Stimulated activated CD4-positive, alpha-beta T cell treated with anti-CD3 and anti-CD28 coated beads, Interleukin-1b, Interleukin-23, amount 100 ng/mL, for 48 hours (primary cell): ENCODE data around the gene RGL3.
"Not testable (repeated sequence)": the region's sequence is repeated elsewhere in the genome, so short reads cannot be mapped to it uniquely, and the experiment has no call there.

Experiments used
- DNase-seq: peaks from one replicate; pipeline ENCODE4 v3.0.0-alpha.2; 2020

Gene RGL3

GRCh38 chr19:11448923-11449554, 29.9 kb upstream of the RGL3 start:
- no peak for DNase-seq

- no peak for DNase-seq
Measured at GRCh38 chr19:11448410-11448809, 29.3 kb upstream of the RGL3 start.

DNA sequence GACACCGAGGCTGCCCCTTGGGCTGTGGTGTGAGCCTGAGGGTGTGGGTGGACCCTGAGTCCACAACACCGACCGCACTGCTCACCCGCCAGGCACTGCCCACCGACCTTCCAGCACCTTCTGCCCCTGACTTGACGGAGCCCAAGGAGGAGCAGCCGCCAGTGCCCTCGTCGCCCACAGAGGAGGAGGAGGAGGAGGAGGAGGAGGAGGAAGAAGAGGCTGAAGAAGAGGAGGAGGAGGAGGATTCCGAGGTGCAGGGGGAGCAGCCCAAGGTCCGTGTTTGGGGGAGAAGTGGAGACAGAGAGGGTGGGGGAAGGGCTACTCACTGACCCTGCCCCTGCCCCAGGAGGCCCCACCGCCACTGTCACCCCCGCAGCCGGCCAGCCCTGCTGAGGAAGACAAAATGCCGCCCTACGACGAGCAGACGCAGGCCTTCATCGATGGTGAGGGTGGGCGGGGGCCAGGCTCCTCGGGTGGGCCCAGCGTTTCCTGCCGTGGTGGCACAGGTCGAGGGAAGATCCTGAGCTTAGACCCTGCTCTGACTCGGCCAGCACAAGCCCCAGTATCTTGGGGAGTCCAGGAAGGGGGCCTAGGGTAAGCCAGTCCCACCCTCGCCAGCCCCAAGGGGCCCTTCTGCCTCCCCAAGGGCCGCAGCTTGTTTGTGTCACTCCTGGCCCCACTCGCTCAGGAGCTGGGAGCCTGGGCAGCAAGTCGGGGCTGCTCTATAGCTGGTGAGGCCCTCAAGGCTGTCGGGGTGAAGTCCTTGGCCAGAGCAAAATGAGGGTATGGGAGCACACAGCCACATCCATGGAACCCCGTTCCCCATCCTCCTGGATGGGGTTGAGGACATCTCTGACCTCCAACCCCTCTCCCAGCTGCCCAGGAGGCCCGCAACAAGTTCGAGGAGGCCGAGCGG, 28.5 kb upstream of the RGL3 start:
- DNase-seq: no peak

DNA sequence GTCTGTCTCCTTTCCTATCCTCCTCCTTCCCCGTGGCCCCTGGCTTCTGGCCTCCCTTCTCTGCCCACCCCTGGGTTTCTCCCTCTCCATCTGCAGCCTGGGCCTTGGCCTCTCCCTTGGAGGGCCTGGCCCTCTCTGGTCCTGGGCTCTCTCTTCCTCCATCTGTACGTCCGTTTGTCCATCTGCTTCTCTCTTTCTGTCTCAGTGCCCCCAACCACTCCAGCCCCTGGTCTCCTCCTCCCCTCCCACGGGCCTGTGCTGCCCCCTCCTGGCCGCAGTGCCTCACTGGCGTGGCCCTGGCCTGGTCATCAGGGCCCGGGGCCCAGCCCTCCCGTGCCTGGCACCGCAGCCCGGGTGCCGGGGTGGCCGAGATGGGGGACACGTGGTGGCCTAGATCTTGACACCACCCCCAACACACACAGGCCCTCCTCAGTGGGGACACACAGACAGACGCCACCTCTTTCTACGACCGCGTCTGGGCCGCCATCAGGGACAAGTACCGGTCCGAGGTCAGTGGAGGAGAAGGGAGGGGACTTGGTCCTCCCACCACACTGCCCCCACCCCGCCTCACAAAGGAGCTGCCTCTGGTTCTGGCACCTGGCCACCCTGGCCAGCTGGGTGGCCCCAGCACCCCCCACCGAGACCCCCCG, 27.7 kb upstream of the RGL3 start:
- peak; percentile 35 for DNase-seq

GRCh38 chr19:11446271-11446651, 27.1 kb upstream of the RGL3 start:
- no peak for DNase-seq

GRCh38 chr19:11445141-11445540, 26.0 kb upstream of the RGL3 start:
- DNase-seq: no peak

GRCh38 chr19:11444059-11444458, 24.9 kb upstream of the RGL3 start:
- DNase-seq: no peak

DNA sequence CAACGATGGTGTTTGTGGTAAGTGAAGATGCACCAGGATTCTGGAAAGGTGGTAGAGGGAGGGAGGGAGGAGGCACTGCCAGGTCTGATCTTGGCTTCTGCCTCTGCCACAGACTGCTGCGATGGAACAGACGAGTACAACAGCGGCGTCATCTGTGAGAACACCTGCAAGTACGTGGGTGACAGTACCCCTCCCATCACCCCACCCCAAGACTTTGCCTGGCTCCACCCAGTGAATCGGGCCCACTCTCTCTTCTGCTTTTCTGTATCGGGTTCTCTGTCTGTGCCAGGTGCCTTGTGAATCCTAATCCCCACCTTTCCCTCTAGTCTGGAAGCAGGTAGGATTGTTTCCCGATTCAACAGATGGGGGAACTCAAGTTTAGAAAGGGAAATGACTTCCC, 18.8 kb upstream of the RGL3 start:
- DNase-seq: no peak

DNA sequence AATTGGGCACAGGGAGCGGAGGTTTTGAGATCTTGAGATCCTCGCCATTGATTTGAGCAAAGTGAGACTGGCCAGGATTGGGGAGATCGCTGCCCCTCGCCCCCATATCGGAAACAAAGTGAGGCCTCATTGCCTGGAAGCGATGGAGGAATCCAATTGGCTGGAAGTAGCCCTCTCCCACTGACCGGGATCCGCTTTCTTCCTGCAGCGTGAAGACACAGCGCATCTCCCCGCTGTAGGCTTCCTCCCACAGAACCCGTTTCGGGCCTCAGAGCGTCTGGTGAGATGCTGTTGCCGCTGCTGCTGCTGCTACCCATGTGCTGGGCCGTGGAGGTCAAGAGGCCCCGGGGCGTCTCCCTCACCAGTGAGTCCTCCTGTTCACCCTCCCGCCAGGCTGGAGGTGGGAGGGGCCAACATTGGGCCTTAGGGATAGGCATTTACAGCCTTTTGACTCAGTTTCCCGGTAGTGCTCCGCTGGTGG, 16.8 kb upstream of the RGL3 start:
- DNase-seq: peak; percentile 24

DNA sequence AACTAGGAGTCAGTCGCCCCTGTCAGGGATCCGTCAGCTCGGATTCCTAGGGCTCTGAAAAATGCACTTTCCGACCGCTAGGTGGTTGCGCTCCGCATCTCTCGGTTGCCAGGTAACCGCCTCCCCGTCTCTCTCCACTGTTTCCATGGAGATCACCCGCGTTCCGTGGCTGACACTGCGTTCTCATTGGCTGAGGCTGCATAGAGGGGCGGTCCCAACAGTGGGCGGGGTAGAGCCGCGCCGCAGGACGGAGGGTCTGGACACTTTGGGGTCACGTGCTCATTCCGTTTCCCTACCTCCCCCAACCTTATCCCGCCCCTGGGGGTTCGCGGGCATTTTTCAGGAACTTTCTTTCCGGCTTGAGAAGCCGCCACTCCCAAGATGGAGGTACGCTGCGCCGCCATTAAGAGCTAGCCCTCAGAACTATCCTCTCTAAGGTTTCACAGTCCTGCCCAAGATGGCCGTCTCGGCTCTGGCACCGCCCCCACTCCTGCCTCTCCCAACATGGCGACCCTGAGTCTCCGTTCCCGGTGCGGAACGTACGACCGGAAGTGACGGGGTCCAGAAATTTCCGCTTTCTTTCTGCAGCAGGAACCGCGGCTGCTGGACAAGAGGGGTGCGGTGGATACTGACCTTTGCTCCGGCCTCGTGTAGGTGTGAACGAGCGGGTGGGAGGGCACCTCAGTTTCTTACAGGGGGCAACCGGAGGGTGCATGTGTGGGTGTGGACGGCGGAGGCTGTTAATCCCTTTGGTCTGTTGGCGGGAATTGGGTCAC, 16.1 kb upstream of the RGL3 start, which contains the start of the genes ODAD3 and PRKCSH:
Gene ODAD3, minus strand, starts transcription at position 65 of the 776 bp plus-strand sequence. CDS start 105 bp downstream, outside the sequence.
Gene PRKCSH, plus strand, starts transcription at position 579 of the 776 bp plus-strand sequence. CDS start 483 bp downstream, outside the sequence.
- DNase-seq: peak; percentile 100

- no peak for DNase-seq
Measured at GRCh38 chr19:11434703-11435056, 15.6 kb upstream of the RGL3 start.

GRCh38 chr19:11433526-11433925, 14.4 kb upstream of the RGL3 start:
- not testable (repeated sequence) for DNase-seq

- DNase-seq: no peak
Measured at GRCh38 chr19:11426656-11427055, 7.5 kb upstream of the RGL3 start.

GRCh38 chr19:11425719-11426457, 6.8 kb upstream of the RGL3 start:
- DNase-seq: no peak

- DNase-seq: no peak
Measured at GRCh38 chr19:11423791-11424181, 4.7 kb upstream of the RGL3 start.

- DNase-seq: no peak
Measured at GRCh38 chr19:11423164-11423790, 4.2 kb upstream of the RGL3 start.

- DNase-seq: peak; percentile 69
Measured at GRCh38 chr19:11422163-11423065, 3.3 kb upstream of the RGL3 start.

DNA sequence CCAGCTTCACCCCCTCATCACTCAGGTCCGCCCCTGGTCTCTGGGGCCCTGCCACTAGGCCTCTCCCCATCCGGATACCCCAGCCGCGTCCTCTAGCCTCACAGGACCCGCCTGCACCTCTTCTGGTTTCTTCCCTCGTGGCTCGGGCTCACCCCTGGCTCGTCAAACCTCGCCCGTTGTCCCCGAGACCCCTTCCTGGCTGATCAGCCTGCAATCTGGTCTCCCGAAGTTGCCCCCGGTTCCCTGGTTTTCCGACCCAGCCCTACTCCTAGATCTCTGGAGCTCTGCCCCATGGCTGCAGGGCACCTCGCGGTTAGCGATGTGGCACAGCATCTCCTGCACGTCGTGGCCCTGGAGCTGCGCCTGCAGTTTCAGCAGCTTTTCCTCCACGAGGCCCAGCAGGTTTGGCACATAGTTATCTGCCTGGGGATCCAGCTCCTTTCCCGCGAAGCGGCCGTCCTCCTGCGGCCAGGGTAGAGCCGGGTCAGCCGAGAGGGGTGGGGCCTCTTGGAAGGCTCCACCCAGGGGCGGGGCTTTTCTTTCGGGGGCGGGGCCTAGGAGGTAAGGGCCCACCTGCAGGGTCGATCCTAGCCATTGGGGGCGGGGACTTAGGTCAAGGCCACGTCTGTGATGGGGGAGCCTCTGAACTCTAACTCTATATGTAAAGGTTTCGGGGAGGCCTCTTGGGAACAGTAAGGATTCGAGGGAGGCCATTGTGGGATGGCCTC, 2.4 kb upstream of the RGL3 start:
- peak; percentile 57 for DNase-seq
